GM11168 (cell line): ENCODE measurements around the gene ABCC1.
"Not testable (repeated sequence)": the region's sequence is repeated elsewhere in the genome, so short reads cannot be mapped to it uniquely, and the experiment has no call there.

Experiments
- in situ Hi-C: fragments of 300-500 bp; cut with MboI; formaldehyde crosslinking; loops from one replicate; pipeline ENCODE4 v1.12.0; 2022; ENCODE audit warnings: low sequenced_read_pairs; ENCODE audit not compliant: unreplicated experiment

The ABCC1 gene

GRCh38 chr16:16163571-16163970 is 214.2 kb downstream of the ABCC1 start:
- in situ Hi-C loops = no loop called here

- in situ Hi-C loops = no loop called here
Measured at GRCh38 chr16:16164243-16164642, 214.8 kb downstream of the ABCC1 start.

- in situ Hi-C loops = no loop called here
Measured at GRCh38 chr16:16166085-16166484, 216.7 kb downstream of the ABCC1 start.

GRCh38 chr16:16166949-16167348 is 217.5 kb downstream of the ABCC1 start:
- in situ Hi-C loops = no loop called here

GRCh38 chr16:16167927-16168326 is 218.5 kb downstream of the ABCC1 start:
- in situ Hi-C loops = no loop called here

- in situ Hi-C loops = no loop called here
Measured at GRCh38 chr16:16168431-16168830, 219.0 kb downstream of the ABCC1 start.

GRCh38 chr16:16169615-16170014 is 220.2 kb downstream of the ABCC1 start:
- in situ Hi-C loops = no loop called here

GRCh38 chr16:16171332-16171919 is 222.0 kb downstream of the ABCC1 start:
- in situ Hi-C loops = no loop called here

- in situ Hi-C loops = no loop called here
Measured at GRCh38 chr16:16172991-16173390, 223.6 kb downstream of the ABCC1 start.

- in situ Hi-C loops = no loop called here
Measured at GRCh38 chr16:16175296-16175695, 225.9 kb downstream of the ABCC1 start.

- in situ Hi-C loops = no loop called here
Measured at GRCh38 chr16:16176328-16176727, 226.9 kb downstream of the ABCC1 start.

- in situ Hi-C loops = no loop called here
Measured at GRCh38 chr16:16178455-16179162, 229.2 kb downstream of the ABCC1 start.

GRCh38 chr16:16181748-16182147 is 232.3 kb downstream of the ABCC1 start:
- in situ Hi-C loops = not testable (repeated sequence)

GRCh38 chr16:16182918-16183317 is 233.5 kb downstream of the ABCC1 start:
- in situ Hi-C loops = no loop called here

- in situ Hi-C loops = no loop called here
Measured at GRCh38 chr16:16183562-16183961, 234.1 kb downstream of the ABCC1 start.

GRCh38 chr16:16184594-16184993 is 235.2 kb downstream of the ABCC1 start:
- in situ Hi-C loops = no loop called here

- in situ Hi-C loops = no loop called here
Measured at GRCh38 chr16:16185095-16185494, 235.7 kb downstream of the ABCC1 start.

GRCh38 chr16:16186820-16187219 is 237.4 kb downstream of the ABCC1 start:
- in situ Hi-C loops = no loop called here

- in situ Hi-C loops = no loop called here
Measured at GRCh38 chr16:16188827-16189226, 239.4 kb downstream of the ABCC1 start.

- in situ Hi-C loops = no loop called here
Measured at GRCh38 chr16:16189842-16190241, 240.4 kb downstream of the ABCC1 start.

- in situ Hi-C loops = no loop called here
Measured at GRCh38 chr16:16190546-16190945, 241.1 kb downstream of the ABCC1 start.

- in situ Hi-C loops = not testable (repeated sequence)
Measured at GRCh38 chr16:16190966-16191365, 241.6 kb downstream of the ABCC1 start.
